Measurements from ENCODE around the gene TRNP1. TPM values are rescaled to one million over a fixed set of nuclear protein-coding genes. Genes with fewer than 3 reads are reported as not detected.

Gene TRNP1
- polyA plus RNA-seq, 1 donor from 2014 or later = 11.0 TPM

- Histone ChIP-seq H3K27me3 (ENCODE audit: insufficient read depth, low read depth, low read length) (no peaks in the 10 kb centered on the region), H3K9me2 (ENCODE audit: insufficient read depth, low read length) (no peaks in the 10 kb centered on the region), H2AFZ (ENCODE audit: low read depth, low read length) (no peak overlapping the region), H3K27ac (ENCODE audit: low read length) (no peak overlapping the region), H3K9me3 (ENCODE audit: low read length) (no peaks in the 10 kb centered on the region), H3K9ac (ENCODE audit: low read length) (no peak overlapping the region), H3K36me3 (ENCODE audit: insufficient read depth, low read length) (no peaks in the 10 kb centered on the region), H4K20me1 (ENCODE audit: insufficient read depth) (no peaks in the 10 kb centered on the region), H3K79me2 (replicated peaks; ENCODE audit: insufficient read depth, low read length) (no peaks in the 10 kb centered on the region), H3K4me3 (ENCODE audit: low read length) (no peak overlapping the region), H3K4me2 (ENCODE audit: low read length) (no peak overlapping the region), H3F3A (ENCODE audit: insufficient read depth, low read length, poor library complexity, severe bottlenecking) (no peaks in the 10 kb centered on the region)
- no peak for TF ChIP-seq EP300 (conservative IDR thresholded peaks at IDR 0.05; ENCODE audit: poor library complexity, severe bottlenecking)
- no peak for TF ChIP-seq TAF1 (IDR thresholded peaks at IDR 0.05; ENCODE audit: low read depth)
- TF ChIP-seq RAD21 (conservative IDR thresholded peaks at IDR 0.05) = no peak
- TF ChIP-seq MXI1 (conservative IDR thresholded peaks at IDR 0.05; ENCODE audit: poor library complexity, severe bottlenecking) = no peak
- no peak for TF ChIP-seq REST (IDR thresholded peaks at IDR 0.05; ENCODE audit: borderline replicate concordance)
- no peak for TF ChIP-seq CTCF (IDR thresholded peaks at IDR 0.05; ENCODE audit: poor library complexity, severe bottlenecking)
- no peak for TF ChIP-seq SMC3 (conservative IDR thresholded peaks at IDR 0.05; ENCODE audit: poor library complexity)
- no peak for TF ChIP-seq POLR2AphosphoS5 (IDR thresholded peaks at IDR 0.05)
- TF ChIP-seq EZH2 (IDR thresholded peaks at IDR 0.05; ENCODE audit: borderline replicate concordance, insufficient read depth, low read length, poor library complexity, severe bottlenecking) = no peak
Observed at GRCh38 chr1:27036718-27037117, 43.2 kb downstream of the TRNP1 start.

GRCh38 chr1:27037518-27037917, 44.0 kb downstream of the TRNP1 start:
- no peak overlapping the region for H3K4me3 ChIP-seq (ENCODE audit: low read length)
- H3K27me3 ChIP-seq (ENCODE audit: insufficient read depth, low read depth, low read length) = no peaks in the 10 kb centered on the region
- H3K9me3 ChIP-seq (ENCODE audit: low read length) = no peaks in the 10 kb centered on the region
- no peak overlapping the region for H2AFZ ChIP-seq (ENCODE audit: low read depth, low read length)
- H3K9ac ChIP-seq (ENCODE audit: low read length) = no peak overlapping the region
- H4K20me1 ChIP-seq (ENCODE audit: insufficient read depth) = no peaks in the 10 kb centered on the region
- no peaks in the 10 kb centered on the region for H3K36me3 ChIP-seq (ENCODE audit: insufficient read depth, low read length)
- peak overlapping the region; percentile 9 for H3K27ac ChIP-seq (ENCODE audit: low read length)
- H3K9me2 ChIP-seq (ENCODE audit: insufficient read depth, low read length) = no peaks in the 10 kb centered on the region
- TF ChIP-seq REST (IDR thresholded peaks at IDR 0.05; ENCODE audit: borderline replicate concordance) (no peak), TAF1 (IDR thresholded peaks at IDR 0.05; ENCODE audit: low read depth) (no peak), CTCF (IDR thresholded peaks at IDR 0.05; ENCODE audit: poor library complexity, severe bottlenecking) (no peak), SMC3 (conservative IDR thresholded peaks at IDR 0.05; ENCODE audit: poor library complexity) (no peak), RAD21 (conservative IDR thresholded peaks at IDR 0.05) (no peak), EP300 (conservative IDR thresholded peaks at IDR 0.05; ENCODE audit: poor library complexity, severe bottlenecking) (no peak), POLR2AphosphoS5 (IDR thresholded peaks at IDR 0.05) (no peak), MXI1 (conservative IDR thresholded peaks at IDR 0.05; ENCODE audit: poor library complexity, severe bottlenecking) (no peak), EZH2 (IDR thresholded peaks at IDR 0.05; ENCODE audit: borderline replicate concordance, insufficient read depth, low read length, poor library complexity, severe bottlenecking) (no peak)
- H3K4me2 ChIP-seq (ENCODE audit: low read length) = no peak overlapping the region
- no peaks in the 10 kb centered on the region for H3F3A ChIP-seq (ENCODE audit: insufficient read depth, low read length, poor library complexity, severe bottlenecking)
- H3K79me2 ChIP-seq (replicated peaks; ENCODE audit: insufficient read depth, low read length) = no peaks in the 10 kb centered on the region
